NCI-H748 treated with DMSO at 0.1 percent for 48 hours (cell line): ENCODE results near the gene HIGD1A.
A peak's percentile ranks its signal among the peaks of the same experiment; 100 is the strongest.
"Not testable (repeated sequence)": the region's sequence is repeated elsewhere in the genome, so short reads cannot be mapped to it uniquely, and the experiment has no call there.

Experiments
- DNase-seq: peaks from one replicate; lab custom pipeline; 2025; lab: John Stamatoyannopoulos, UW

The HIGD1A gene

DNA sequence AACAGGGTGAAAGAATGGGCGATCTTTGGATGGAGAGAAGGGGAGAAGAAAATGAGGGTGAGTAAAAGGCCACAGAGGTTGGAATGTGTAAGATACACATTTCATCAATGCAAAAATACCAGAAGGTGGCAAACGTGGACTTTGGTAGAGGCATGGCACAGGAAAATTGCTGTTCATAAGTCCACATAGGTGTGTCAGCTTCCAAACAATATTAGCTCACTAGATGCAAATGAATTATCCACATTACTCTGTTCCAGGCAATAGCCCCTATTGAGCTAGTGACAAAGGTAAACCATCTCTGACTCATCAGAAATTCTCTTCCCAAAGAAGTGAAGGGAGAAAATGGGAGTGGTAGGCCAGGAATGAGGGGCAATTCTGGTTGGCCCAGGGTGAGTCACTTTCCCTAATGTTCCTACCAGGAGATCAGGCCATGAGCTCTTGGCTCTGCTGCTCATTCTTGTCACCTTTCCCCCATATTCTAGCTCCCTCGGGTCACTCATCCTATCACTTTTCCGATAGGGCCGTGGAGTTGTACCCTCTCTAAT lies 24.9 kb upstream of the HIGD1A start:
- no peak for DNase-seq

- no peak for DNase-seq
Observed at GRCh38 chr3:42827654-42828053, 23.4 kb upstream of the HIGD1A start.

GRCh38 chr3:42827023-42827422 lies 22.7 kb upstream of the HIGD1A start:
- no peak for DNase-seq

DNA sequence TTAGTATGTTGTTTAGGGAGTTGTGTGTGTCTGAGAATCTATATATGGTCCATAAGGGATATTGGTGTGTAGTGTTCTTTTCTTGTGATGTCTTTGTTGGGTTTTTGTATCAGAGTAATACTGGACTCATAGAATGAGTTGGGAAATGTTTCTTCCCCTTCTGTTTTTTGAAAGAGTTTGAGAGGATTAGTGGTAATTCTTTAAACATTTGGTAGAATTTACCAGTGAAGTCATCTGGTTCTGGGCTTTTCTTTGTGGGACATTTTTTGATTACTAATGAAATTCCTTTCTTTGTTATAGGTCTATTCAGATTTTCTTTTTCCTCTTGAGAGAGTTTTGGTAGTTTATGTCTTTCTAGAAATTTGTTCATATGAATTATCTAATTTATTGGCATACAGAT lies 21.9 kb upstream of the HIGD1A start:
- no peak for DNase-seq

DNA sequence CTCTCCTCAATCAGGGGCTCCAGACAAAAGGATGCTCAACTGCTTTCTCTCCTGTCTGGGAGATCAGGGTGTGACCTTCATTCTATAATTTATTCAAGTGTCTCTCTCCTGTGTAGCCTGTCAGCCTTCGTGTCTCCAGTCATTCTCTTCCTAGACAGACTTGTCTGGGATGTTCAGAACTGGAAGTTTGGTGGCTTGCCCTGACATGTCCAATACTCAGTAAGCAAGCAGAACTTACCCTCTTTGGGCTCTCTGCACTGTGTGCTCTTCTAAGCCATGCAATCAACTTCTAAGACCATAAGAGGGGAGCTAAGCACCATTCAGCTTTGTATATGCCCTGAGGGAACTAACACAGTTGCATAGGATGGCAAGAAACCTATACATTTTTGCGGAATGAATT lies 19.1 kb upstream of the HIGD1A start:
- DNase-seq, result peak; percentile 56

- no peak for DNase-seq
Observed at GRCh38 chr3:42822828-42823227, 18.5 kb upstream of the HIGD1A start.

DNA sequence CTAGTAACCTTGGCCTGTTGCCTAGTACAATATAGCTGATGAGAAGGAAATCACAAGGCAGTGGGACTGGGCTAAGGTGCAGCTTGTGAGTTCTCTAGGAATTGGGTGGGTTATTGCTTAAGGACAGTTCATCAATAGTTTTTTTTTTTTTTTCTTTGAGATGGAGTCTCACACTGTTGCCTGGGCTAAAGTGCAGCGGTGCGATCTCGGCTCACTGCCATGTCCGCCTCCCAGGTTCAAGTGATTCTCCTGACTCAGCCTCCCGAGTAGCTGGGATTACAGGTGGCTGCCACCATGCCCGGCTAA lies 16.4 kb upstream of the HIGD1A start:
- DNase-seq, result no peak

- peak; percentile 85 for DNase-seq
Observed at GRCh38 chr3:42819351-42819965, 15.2 kb upstream of the HIGD1A start.

DNA sequence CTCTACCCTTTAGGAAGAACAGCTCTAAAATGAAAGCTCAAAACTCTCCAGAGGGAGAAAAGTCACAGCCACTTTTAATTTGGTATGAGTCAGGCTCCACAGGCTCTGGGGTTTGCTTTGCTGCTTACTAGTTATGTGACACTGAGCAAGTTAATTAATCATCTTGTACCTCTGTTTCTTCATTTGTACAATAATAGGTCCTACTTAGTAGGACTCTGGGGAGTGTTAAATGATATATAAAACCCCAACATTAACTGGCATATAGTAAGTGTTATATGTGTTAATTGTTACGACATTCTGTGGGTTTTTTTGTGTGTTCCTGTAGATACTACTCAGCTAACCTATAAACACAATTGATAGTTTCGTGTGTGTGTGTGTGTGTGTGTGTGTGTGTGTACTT lies 11.5 kb upstream of the HIGD1A start:
- DNase-seq, result no peak

DNA sequence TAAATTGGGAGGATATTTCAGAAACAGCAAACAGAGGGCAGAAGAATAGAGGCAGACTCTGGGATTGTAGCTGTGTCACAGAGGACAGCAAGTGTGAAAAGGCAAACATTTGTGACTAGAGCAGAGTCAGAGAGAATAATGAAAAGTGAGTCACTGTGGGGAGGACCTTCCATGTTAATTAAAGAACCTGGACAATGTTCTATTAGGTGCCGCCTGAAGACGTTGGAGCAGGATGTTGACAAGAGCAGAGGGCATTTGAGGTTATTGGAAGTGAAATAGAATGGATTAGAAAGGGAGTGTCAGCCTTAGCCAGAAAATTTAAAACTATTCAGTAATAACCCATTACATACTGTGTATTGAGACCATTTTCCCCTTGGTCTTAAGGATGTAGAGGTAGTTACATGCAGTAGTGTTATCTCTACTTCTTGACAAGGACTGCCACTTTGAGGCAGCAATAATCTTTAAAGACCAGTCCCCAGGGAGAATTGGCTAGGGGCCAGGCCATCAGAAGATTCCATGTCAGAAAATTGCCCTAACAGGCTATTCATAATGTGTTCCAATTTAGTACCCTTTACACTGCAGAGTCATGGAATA lies 10.7 kb upstream of the HIGD1A start:
- DNase-seq, result peak; percentile 36

DNA sequence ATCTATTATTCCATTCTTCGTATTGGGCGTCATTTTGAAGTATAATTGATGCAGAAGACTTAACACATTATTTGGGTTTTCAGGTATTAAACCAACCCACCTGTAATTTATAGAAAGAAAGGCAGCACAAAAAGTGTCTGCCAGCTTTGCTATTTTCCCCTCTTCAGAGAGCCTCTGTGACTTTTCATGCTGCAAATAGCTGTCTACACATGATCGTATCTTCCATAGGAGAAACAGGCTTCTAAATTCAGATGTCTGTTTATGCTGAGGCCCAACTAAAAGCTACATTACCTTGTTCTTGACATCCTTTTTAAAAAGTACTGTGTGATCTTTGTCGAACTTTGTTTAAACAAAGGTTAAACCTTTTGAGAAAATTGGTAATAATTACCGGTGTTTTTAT lies 10.0 kb upstream of the HIGD1A start:
- DNase-seq, result no peak

GRCh38 chr3:42811118-42811883 lies 7.0 kb upstream of the HIGD1A start:
- not testable (repeated sequence) for DNase-seq

DNA sequence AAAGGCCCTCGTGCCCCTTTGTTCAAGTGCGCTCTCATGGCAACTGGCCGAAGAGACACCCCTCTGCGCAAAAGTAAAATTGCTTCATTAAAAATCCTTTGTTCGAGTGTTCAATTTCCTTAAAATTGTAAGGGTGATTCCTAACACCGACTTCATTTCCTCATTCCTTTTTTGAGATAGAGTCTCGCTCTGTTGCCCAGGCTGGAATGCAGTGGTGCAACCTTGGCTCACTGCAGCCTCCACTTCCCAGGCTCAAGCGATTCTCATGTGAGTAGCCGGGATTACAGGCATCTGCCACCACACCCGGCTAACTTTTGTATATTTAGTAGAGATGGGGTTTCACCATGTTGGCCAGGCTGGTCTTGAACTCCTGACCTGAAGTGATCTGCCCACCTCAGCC lies 6.4 kb upstream of the HIGD1A start:
- not testable (repeated sequence) for DNase-seq

GRCh38 chr3:42809202-42809601 lies 4.9 kb upstream of the HIGD1A start, which contains the start of gene ACKR2:
Gene ACKR2, plus strand, starts transcription at chr3:42809445. Its CDS starts 55,058 bp downstream, at chr3:42864503.
- no peak for DNase-seq

GRCh38 chr3:42807929-42808328 lies 3.6 kb upstream of the HIGD1A start:
- no peak for DNase-seq

DNA sequence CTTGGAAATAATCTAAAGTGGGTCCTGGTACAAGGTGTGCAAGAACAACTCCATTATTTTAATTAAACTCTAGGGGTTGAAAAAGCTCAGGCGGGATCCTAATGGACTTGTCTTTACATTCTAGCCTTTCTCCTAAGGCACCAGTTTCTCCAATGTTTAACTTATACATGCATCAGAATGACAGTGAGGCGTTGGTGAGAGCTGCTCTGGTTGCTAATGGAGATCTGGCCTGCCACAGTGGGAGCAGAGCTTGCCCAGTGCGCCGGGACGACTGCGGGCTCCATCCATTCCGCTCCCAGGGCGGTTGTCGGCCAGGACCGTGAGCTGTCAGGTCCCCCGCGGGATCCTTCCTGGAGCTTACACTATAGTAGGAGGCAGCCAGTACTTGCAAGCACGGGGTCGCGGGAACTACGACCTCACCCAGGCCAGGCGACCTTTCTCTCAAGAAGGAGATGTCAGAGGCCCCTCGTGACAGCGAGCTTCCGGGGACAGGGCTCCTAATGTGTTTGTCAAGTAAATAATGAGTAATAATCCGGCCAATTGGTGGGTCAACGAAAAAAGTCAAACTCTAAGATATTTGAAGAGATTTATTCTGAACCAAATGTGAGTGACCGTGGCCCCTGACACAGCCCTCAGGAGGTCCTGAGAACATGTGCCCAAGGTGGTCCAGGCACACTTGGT lies 991 bp upstream of the HIGD1A start:
- no peak for DNase-seq

GRCh38 chr3:42804831-42805132 lies 492 bp upstream of the HIGD1A start:
- no peak for DNase-seq

DNA sequence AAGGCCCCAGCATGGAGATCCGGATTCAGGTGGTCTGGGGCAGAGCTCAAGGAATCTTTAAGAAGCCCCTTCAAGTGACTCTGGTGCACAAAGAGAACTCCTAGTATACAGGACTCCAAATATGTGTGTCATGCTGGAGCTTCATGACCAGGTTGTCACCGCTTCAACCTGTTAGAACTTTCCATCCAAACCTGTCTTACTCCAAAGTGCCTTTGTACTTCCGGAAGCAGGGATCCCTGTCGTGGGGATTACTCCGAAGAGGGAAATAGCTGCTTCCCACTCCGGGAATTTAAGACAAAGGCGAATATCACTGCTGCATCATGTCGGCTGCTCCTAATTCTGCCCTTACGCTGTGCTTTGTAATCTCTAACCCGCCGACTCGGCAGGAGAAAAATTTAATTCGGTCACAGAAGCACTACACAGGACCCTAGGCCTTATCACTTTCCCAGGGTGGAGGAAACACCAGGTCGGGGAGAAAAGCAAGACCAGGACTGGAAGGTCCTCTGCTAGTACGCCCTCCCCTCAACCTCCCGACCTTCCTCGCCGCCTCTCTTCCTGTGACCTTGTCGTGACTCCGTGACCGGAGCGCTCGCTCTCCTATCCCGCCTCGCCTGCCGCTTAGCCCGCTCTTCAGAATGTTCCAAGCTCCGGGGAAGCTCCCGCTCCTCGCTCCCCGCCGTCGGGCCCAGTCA lies 730 bp downstream of the HIGD1A start:
- DNase-seq, result no peak

- DNase-seq, result no peak
Observed at GRCh38 chr3:42802876-42803413, 1.3 kb downstream of the HIGD1A start.

- DNase-seq, result no peak
Observed at GRCh38 chr3:42801784-42802183, 2.5 kb downstream of the HIGD1A start.

DNA sequence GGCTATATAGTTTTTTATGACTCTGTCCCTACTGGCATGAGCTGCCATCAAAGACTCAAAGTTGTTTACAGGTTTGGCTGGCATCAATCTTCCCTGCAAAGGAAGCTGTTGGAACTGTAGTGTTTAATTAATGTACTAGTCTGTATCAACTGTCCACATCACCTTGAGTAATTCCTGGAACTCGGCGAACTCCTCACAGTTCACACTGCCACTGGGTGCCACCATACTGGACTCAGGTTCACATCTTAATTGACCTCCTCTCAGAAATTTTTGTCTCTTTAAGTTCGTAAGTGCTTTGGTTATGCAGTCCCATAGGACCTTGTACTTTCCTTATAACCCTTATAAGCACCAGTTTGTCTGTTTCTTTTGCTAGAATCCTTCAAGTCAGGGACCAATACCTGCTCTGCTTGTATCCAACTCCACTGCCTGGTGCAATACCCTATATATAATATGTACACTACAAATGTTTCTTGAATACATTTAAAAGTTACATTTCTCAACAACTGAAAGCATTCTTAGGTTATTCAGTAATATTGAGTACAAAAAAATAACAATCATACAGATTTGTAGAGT lies 3.2 kb downstream of the HIGD1A start:
- DNase-seq, result no peak

- no peak for DNase-seq
Observed at GRCh38 chr3:42800251-42800650, 4.0 kb downstream of the HIGD1A start.
